WERI-Rb-1 (cell line): Measurements from ENCODE around the gene FMOD.

ENCODE experiments used
- DNase-seq: peaks from one replicate; pipeline ENCODE4 v3.0.0-alpha.2; 2020
- H3K27ac ChIP-seq: fragments of 250-450 bp; sonication (Bioruptor Pico); 2 replicates; pipeline ENCODE4 v1.5.1; 2020; ENCODE audit warnings: mild to moderate bottlenecking, moderate library complexity
- H3K27me3 ChIP-seq: fragments of 250-450 bp; sonication (Bioruptor Pico); 2 replicates; pipeline ENCODE4 v1.5.1; 2021; ENCODE audit warnings: mild to moderate bottlenecking, low read depth, moderate library complexity; ENCODE audit not compliant: insufficient read depth, severe bottlenecking
- H3K36me3 ChIP-seq: fragments of 250-450 bp; sonication (Bioruptor Pico); 2 replicates; pipeline ENCODE4 v1.5.1; 2020; ENCODE audit warnings: mild to moderate bottlenecking, moderate library complexity
- H3K4me3 ChIP-seq: 2 replicates; pipeline ENCODE4 v1.5.1; 2011; ENCODE audit warnings: low read depth, mild to moderate bottlenecking, control low read depth, low read length
- H3K9me3 ChIP-seq: fragments of 250-450 bp; sonication (Bioruptor Pico); 2 replicates; pipeline ENCODE4 v1.5.1; 2021; ENCODE audit warnings: mild to moderate bottlenecking, moderate library complexity; ENCODE audit not compliant: severe bottlenecking
- TF ChIP-seq, protein P1 (sequence below): IDR thresholded peaks from 2 replicates; pipeline ENCODE4 v1.5.1; 2011; ENCODE audit warnings: low read depth, mild to moderate bottlenecking, control low read depth, inconsistent platforms, low read length

Gene FMOD

DNA sequence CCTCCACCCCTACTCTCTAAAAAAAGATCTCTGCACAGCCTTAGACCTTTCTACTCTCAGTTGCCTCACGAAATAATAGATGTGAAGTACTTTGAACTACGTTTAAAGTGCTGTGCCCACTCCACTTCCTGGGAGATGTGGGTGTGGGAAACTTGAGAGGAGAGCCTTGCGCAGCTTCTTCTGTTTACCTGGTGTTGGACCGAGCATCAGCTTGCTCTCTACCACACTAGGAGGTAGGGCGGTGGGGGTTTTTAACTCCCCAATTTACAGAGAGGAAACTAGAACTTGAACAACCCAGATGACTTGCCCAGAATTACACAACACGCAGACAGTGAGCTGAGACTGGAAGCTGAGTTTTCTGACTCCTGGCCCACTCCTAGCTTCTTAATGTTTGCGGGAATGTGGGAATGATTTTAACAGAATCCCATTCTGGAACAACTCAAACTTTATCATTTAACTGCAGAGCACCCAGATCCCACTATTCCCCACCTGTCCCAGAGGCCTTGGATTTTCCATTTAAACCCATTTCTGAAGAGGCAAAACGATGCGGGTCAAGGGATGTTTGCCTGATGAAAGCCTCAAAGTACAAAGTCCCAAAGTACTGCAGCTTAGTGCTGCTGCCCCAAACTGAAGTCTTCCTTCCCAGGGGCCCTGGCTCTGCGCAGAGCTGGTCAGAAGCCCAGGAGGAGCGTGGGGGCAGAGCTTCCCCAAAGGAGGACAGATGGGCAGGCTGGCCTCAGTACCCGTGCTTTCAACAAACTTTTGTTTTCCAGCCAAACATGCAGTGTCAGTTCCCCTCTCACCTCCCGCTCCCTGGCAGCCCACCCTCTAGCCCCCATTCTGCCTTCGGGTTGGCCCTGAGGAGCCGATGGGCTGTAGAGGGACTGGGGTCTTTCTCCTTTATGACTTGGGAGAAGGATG lies 26.6 kb downstream of the FMOD start:
- Histone ChIP-seq H3K36me3 (no peaks in the 10 kb centered on the region), H3K4me3 (no peak overlapping the region), H3K9me3 (no peaks in the 10 kb centered on the region), H3K27me3 (no peaks in the 10 kb centered on the region), H3K27ac (peak overlapping the region; percentile 98)
- DNase-seq = no peak
- TF ChIP-seq, protein P1, sequence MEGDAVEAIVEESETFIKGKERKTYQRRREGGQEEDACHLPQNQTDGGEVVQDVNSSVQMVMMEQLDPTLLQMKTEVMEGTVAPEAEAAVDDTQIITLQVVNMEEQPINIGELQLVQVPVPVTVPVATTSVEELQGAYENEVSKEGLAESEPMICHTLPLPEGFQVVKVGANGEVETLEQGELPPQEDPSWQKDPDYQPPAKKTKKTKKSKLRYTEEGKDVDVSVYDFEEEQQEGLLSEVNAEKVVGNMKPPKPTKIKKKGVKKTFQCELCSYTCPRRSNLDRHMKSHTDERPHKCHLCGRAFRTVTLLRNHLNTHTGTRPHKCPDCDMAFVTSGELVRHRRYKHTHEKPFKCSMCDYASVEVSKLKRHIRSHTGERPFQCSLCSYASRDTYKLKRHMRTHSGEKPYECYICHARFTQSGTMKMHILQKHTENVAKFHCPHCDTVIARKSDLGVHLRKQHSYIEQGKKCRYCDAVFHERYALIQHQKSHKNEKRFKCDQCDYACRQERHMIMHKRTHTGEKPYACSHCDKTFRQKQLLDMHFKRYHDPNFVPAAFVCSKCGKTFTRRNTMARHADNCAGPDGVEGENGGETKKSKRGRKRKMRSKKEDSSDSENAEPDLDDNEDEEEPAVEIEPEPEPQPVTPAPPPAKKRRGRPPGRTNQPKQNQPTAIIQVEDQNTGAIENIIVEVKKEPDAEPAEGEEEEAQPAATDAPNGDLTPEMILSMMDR = no peak

DNA sequence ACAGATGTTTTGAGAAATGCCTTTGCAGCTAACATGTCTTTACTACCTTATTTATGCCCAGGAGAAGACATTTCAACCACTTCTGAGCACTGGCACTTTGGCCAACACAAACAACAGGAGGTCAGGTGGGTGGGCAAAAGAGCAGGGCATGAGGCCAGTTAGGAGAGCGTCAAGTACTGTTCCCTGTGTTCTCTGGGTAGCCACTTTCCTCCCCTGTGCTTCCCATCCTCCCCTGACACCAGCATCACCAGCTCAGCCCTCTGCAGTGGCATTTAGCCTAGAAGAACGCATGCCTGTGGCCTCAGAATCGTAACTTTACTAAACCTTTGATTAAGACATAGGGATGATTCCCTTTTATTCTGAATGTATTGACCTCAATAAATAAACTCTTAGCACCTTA lies 27.3 kb downstream of the FMOD start:
- no peak overlapping the region for H3K4me3 ChIP-seq
- DNase-seq = no peak
- H3K27ac ChIP-seq = peak overlapping the region; percentile 98
- H3K27me3 ChIP-seq = no peaks in the 10 kb centered on the region
- H3K9me3 ChIP-seq = no peaks in the 10 kb centered on the region
- TF ChIP-seq, protein P1 = no peak
- H3K36me3 ChIP-seq = no peaks in the 10 kb centered on the region

DNA sequence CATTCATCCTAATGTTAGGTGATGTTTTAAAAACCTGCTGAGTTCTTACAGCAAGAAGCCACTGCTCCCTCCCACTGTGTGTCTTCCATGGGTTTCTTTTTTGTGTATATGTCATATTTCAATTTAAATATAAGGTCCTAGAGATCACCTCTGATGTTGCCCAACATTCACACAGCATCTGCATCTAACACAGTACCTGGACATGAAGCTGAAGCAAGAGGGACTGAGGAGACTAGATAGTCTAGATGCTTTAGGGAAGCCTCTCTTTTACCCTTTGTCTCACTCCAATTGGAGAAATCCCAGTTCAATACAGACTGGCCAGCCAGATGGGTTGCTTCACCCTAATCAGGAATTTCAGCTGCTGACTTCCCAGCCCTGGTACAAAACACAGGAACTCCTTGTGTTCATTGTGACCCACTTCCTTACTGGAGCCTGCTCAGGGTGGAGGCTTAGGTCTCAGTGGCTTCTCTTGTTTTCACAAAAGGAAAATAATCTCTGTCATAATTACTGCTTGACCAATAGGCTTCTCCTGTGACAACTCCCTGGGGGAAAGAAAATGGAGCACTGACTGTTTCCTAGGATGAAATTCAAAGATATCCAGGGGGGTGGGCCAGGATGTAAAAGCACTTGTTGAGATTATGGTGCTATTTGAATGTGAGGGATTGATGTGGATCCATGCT lies 28.3 kb downstream of the FMOD start:
- Histone ChIP-seq H3K27me3 (no peaks in the 10 kb centered on the region), H3K36me3 (no peaks in the 10 kb centered on the region), H3K4me3 (no peak overlapping the region), H3K27ac (peak overlapping the region; percentile 3; the same call in 1 of the 2 replicates), H3K9me3 (no peaks in the 10 kb centered on the region)
- DNase-seq = no peak
- TF ChIP-seq, protein P1 = no peak

DNA sequence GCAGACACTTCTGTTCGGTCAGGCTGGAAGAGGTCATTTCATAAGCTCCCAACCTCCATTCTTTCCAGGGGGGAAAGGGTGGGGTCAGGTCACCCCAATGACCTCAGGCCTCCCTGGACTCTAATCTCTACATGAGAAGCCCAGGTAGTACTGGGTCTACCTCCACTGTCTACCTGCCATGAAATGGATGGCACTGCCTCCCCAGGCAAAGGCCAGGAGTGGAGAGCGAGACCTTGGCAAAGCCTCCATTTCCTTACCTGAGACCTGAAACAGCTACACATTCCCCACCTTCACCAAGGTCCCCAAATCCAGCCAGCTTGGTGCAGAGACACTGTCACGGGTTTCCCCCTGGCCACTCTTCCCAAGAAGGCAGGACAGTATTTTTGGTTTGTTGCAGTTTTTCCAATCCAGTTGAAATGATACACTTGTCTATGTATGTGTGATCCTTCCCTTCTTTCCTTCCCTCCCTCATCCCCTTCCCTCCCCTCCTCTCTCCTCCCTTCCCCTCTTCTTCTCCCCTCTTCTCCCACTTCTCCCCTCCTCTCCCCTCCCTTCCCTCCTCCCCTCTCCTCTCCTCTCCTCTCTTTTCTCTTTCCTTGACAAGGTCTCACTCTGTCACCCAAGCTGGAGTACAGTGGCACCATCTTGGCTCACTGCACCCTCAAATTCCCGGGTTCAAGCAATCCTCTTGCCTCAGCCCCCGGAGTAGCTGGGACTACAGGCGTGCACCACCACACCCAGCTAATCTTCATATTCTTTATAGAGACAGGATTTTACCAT lies 29.5 kb downstream of the FMOD start:
- no peaks in the 10 kb centered on the region for H3K36me3 ChIP-seq
- TF ChIP-seq, protein P1 = no peak
- H3K9me3 ChIP-seq = no peaks in the 10 kb centered on the region
- H3K27me3 ChIP-seq = no peaks in the 10 kb centered on the region
- no peak overlapping the region for H3K4me3 ChIP-seq
- no peak overlapping the region for H3K27ac ChIP-seq
- DNase-seq = no peak

DNA sequence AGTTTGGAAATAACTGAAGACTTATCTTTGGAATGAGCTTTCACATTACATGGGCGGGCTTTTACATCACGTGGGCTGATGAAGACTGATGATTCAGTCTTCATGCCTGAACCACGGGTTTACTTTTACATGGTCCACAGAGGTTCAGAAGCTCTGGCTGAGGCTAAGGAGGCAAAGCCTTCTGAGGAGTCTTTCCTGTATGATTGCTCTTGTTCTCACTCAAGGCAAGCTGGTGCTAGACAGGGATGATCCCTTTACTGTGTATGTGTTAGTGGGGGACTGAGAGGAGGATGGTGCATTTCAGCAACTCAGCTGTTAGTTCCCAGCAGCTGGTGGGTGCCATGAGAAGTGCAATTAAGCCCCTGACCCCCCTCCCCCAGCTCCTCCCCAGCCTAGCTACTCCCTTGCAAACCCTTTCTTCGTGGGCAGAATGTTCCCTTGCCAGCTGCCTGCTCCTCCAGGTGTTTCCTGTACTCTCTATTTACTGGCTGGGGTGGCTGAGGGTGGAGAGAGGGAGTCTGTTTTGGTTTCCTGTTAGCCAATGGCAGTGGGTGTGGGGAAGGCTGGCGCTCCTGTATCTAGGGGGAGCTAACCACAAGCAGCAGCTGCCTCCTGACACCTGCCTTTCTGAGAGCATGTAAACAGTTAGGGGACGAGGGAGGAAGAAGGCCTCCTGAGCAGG lies 30.2 kb downstream of the FMOD start:
- H3K27me3 ChIP-seq = no peaks in the 10 kb centered on the region
- DNase-seq = no peak
- no peaks in the 10 kb centered on the region for H3K9me3 ChIP-seq
- no peak overlapping the region for H3K27ac ChIP-seq
- TF ChIP-seq, protein P1 = peak; percentile 13; the same call in 1 of the 2 replicates
- no peak overlapping the region for H3K4me3 ChIP-seq
- H3K36me3 ChIP-seq = no peaks in the 10 kb centered on the region
